Measurements from ENCODE around the gene HOXA11. TPM values are rescaled to one million over a fixed set of nuclear protein-coding genes. Genes with fewer than 3 reads are reported as not detected.

The HOXA11 gene
- total RNA-seq, 1 experiment from 2014 or later = not detected

DNA sequence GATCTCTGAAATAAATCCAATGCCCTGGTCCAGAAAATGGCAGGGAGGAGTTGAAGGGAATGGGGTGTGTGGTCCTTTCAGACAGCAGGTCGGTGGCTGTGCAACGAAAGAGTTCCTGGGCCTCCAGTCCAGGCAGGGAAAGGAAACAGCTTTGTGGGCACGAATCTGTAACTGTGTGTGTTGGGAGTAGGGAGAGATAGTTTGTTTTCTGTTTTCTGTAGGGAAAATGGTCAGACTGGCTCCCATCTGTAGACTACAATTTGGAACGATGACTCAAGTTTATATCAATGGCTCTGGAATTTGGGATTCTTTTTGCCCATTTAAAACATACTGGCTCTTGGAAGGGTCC, 17.1 kb downstream of the HOXA11 start:
- BruUV-seq (replicated peaks) = no TSS peak
- CTCF ChIA-PET = no interaction called here
- no peak for DNase-seq (ENCODE audit: low spot score)
- POLR2A ChIA-PET (ENCODE audit: low non-redundant PET) = no interaction called here
- Histone ChIP-seq H3K4me1 (ENCODE audit: insufficient read depth, low read length, poor library complexity, severe bottlenecking) (no peaks in the 10 kb centered on the region), H3K27ac (ENCODE audit: low read depth, low read length, poor library complexity, severe bottlenecking) (no peak overlapping the region), H3K4me3 (ENCODE audit: low read depth, low read length, poor library complexity, severe bottlenecking) (no peak overlapping the region), H3K9me3 (ENCODE audit: low read depth, low read length, poor library complexity, severe bottlenecking) (no peaks in the 10 kb centered on the region), H3K36me3 (ENCODE audit: insufficient read depth, low read length, poor library complexity, severe bottlenecking) (no peaks in the 10 kb centered on the region), H3K27me3 (replicated peaks; ENCODE audit: insufficient read depth, low read depth, low read length, poor library complexity) (peaks cover 88% of the 10 kb centered on the region)
- intact Hi-C loops (cut with micrococcal nuclease; ENCODE audit: unreplicated experiment) = loop anchor here (10.0 kb wide), 1 partner anchor 1273 kb away; no protein-coding TSS in a partner anchor
- TF ChIP-seq, protein P1, sequence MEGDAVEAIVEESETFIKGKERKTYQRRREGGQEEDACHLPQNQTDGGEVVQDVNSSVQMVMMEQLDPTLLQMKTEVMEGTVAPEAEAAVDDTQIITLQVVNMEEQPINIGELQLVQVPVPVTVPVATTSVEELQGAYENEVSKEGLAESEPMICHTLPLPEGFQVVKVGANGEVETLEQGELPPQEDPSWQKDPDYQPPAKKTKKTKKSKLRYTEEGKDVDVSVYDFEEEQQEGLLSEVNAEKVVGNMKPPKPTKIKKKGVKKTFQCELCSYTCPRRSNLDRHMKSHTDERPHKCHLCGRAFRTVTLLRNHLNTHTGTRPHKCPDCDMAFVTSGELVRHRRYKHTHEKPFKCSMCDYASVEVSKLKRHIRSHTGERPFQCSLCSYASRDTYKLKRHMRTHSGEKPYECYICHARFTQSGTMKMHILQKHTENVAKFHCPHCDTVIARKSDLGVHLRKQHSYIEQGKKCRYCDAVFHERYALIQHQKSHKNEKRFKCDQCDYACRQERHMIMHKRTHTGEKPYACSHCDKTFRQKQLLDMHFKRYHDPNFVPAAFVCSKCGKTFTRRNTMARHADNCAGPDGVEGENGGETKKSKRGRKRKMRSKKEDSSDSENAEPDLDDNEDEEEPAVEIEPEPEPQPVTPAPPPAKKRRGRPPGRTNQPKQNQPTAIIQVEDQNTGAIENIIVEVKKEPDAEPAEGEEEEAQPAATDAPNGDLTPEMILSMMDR (conservative IDR thresholded peaks at IDR 0.05; ENCODE audit: low read depth, low read length) = no peak
- no peak for TF ChIP-seq EZH2 (IDR thresholded peaks at IDR 0.05; ENCODE audit: borderline replicate concordance, low read depth, low read length, poor library complexity, severe bottlenecking)

DNA sequence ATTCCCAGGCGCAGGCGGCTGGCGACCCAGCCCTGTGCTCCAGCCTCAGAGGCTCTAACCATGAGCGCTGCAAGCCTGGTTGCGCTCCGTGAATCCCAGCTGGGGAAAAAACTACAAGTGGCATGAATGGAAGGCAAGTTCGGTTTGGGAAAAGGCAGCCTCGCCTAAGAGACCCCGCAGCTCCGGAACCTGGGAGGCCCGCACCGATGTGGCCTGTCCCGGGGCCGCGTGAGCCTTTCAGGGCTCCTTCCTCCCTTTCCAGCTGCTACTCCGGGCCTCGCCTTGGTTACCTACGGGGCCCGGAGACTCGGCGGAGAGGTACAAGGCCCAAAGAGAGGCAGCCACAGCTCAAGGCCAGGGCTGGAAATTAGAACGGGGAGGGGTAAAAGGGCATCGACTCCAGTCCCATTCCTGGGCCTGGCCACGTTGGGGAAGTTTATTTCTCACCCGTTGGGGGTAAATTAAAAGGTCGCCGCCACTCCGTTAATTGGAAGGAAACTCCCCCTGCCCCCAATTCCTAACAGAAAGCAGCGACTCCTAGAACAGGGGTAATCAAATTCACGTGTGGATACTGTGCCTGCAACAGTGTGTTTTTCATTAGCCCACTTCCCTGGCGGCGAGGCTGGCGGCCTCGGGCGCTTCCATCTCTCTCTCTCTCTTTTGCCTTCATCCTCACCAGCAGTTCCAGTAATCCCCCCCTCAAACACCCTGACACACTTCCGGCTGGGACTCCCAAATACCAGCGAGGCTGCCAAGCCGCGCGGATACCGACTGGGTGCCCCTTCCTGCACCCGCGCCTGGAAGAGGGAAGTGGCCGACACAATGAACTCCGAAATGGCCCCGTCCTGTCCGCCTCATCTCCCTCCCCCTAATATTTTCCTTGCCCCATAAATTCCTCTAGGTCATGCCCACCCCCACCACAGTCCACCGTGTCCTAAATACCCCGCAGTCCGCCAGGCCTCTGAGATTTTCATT, 18.2 kb downstream of the HOXA11 start:
- TF ChIP-seq, protein P1 (conservative IDR thresholded peaks at IDR 0.05; ENCODE audit: low read depth, low read length) = no peak
- no peak for TF ChIP-seq EZH2 (IDR thresholded peaks at IDR 0.05; ENCODE audit: borderline replicate concordance, low read depth, low read length, poor library complexity, severe bottlenecking)
- intact Hi-C loops (cut with micrococcal nuclease; ENCODE audit: unreplicated experiment) = loop anchor here (10.0 kb wide), 1 partner anchor 1272 kb away; no protein-coding TSS in a partner anchor
- BruUV-seq (replicated peaks) = no TSS peak
- Histone ChIP-seq H3K27ac (ENCODE audit: low read depth, low read length, poor library complexity, severe bottlenecking) (no peak overlapping the region), H3K9me3 (ENCODE audit: low read depth, low read length, poor library complexity, severe bottlenecking) (no peaks in the 10 kb centered on the region), H3K4me1 (ENCODE audit: insufficient read depth, low read length, poor library complexity, severe bottlenecking) (no peaks in the 10 kb centered on the region), H3K36me3 (ENCODE audit: insufficient read depth, low read length, poor library complexity, severe bottlenecking) (no peaks in the 10 kb centered on the region), H3K27me3 (replicated peaks; ENCODE audit: insufficient read depth, low read depth, low read length, poor library complexity) (peaks cover 83% of the 10 kb centered on the region), H3K4me3 (ENCODE audit: low read depth, low read length, poor library complexity, severe bottlenecking) (no peak overlapping the region)
- ChIA-PET POLR2A (ENCODE audit: low non-redundant PET) (no interaction called here), CTCF (no interaction called here)
- DNase-seq (ENCODE audit: low spot score) = no peak

DNA sequence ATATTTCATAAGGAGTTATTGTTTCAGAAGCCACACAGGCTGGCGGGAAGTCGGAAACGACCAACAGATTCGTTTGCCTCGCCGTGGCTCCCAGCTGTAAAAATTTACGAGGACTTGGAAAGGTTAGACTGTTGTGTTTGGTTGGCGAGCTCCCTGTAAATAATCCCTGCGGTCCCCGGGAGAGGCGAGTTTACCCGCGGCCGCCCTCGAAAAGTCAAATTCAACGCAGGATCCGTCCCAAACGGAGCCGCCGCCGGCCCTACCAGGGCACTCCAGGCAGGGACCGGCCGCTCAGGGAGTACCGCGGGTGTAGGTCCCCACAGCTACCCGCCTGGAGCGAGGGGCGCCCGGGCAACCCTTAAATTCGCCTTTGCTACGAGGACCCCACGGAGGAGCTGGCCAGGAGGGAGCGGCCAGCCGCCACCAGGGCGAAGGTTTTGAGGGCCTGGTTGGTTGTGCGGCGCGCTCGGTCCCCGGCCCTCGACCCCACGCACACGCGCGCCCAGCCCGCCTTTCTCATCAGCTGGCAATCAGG, 19.0 kb downstream of the HOXA11 start:
- ChIA-PET POLR2A (ENCODE audit: low non-redundant PET) (no interaction called here), CTCF (no interaction called here)
- intact Hi-C loops (cut with micrococcal nuclease; ENCODE audit: unreplicated experiment) = loop anchor here (10.0 kb wide), 1 partner anchor 1271 kb away; no protein-coding TSS in a partner anchor
- no peak for TF ChIP-seq EZH2 (IDR thresholded peaks at IDR 0.05; ENCODE audit: borderline replicate concordance, low read depth, low read length, poor library complexity, severe bottlenecking)
- TF ChIP-seq, protein P1 (conservative IDR thresholded peaks at IDR 0.05; ENCODE audit: low read depth, low read length) = no peak
- no peak overlapping the region for H3K4me3 ChIP-seq (ENCODE audit: low read depth, low read length, poor library complexity, severe bottlenecking)
- H3K36me3 ChIP-seq (ENCODE audit: insufficient read depth, low read length, poor library complexity, severe bottlenecking) = no peaks in the 10 kb centered on the region
- H3K27me3 ChIP-seq (replicated peaks; ENCODE audit: insufficient read depth, low read depth, low read length, poor library complexity) = peaks cover 75% of the 10 kb centered on the region
- no peak for DNase-seq (ENCODE audit: low spot score)
- H3K9me3 ChIP-seq (ENCODE audit: low read depth, low read length, poor library complexity, severe bottlenecking) = no peaks in the 10 kb centered on the region
- H3K27ac ChIP-seq (ENCODE audit: low read depth, low read length, poor library complexity, severe bottlenecking) = no peak overlapping the region
- BruUV-seq (replicated peaks) = no TSS peak
- H3K4me1 ChIP-seq (ENCODE audit: insufficient read depth, low read length, poor library complexity, severe bottlenecking) = no peaks in the 10 kb centered on the region

Data from A673 (cell line).